Heart right ventricle (tissue), 16 donors: ENCODE data around the gene TOMM34. TPM values are rescaled to one million over a fixed set of nuclear protein-coding genes. Genes with fewer than 3 reads are reported as not detected.

Experiments
- ATAC-seq, 8 donors: fragments of 200-7000 bp; cut with Tn5 transposase; one replicate each; pipeline ENCODE4 v1.9.1; 2020; ENCODE audit warnings: mild to moderate bottlenecking in 8 of 8, moderate library complexity in 8 of 8, moderate number of reproducible peaks in 1 of 8
- DNase-seq, 2 donors: peaks; one replicate each; pipeline ENCODE4 v3.0.0-alpha.2; 2020
- H3K27ac ChIP-seq, 10 donors: fragments of 200-600 bp; sonication (generic) in 2 of 10; one replicate each; pipeline versions ENCODE4 v1.5.0 to v1.8.0; 2020 to 2022; ENCODE audit warnings: mild to moderate bottlenecking in 3 of 10
- H3K27me3 ChIP-seq, 7 donors: fragments of 200-600 bp; one replicate each; pipeline ENCODE4 v1.8.0; 2021 to 2022; ENCODE audit warnings: mild to moderate bottlenecking in 2 of 7
- H3K36me3 ChIP-seq, 9 donors: fragments of 200-600 bp; sonication (generic) in 1 of 9; one replicate each; pipeline versions ENCODE4 v1.5.0 to v1.8.0; 2020 to 2022; ENCODE audit warnings: mild to moderate bottlenecking in 2 of 9
- H3K4me1 ChIP-seq, 9 donors: fragments of 200-600 bp; sonication (generic) in 1 of 9; one replicate each; pipeline versions ENCODE4 v1.5.0 to v1.8.0; 2020 to 2022; ENCODE audit warnings: mild to moderate bottlenecking in 4 of 9
- H3K4me3 ChIP-seq, 10 donors: fragments of 200-600 bp; sonication (generic) in 2 of 10; one replicate each; pipeline versions ENCODE4 v1.5.0 to v1.8.0; 2020 to 2022; ENCODE audit warnings: mild to moderate bottlenecking in 7 of 10, moderate library complexity in 2 of 10
- H3K9me3 ChIP-seq, 11 donors: fragments of 200-600 bp in 10 of 11; sonication (generic) in 2 of 11; one replicate each; pipeline versions ENCODE4 v1.5.0 to v1.8.0; 2013 to 2022; ENCODE audit warnings: mild to moderate bottlenecking in 2 of 11, control low read depth in 1 of 11, moderate library complexity in 1 of 11
- WGBS, 2 donors: extraction: QIAGEN DNeasy Blood & Tissue Kit; methylation state at CpG; one replicate each; pipeline ENCODE4 v1.1.7; 2013; ENCODE audit warnings: inconsistent platforms in 1 of 2; 5-methylcytosine and 5-hydroxymethylcytosine counted together
- intact Hi-C, 10 donors: fragments of 100-400 bp; cut with DNase I; formaldehyde crosslinking; loops; one replicate each; pipeline versions ENCODE4 v1.11.1 to v1.14.2; 2022
- polyA plus RNA-seq, 2 donors: library from polyadenylated mRNA; stranded (reverse); fragments of 200-250 nt; gene quantifications; one replicate each; pipeline ENCODE4 v1.2.3, GENCODE V29; 2013
- total RNA-seq, 10 donors: library from RNA; stranded (reverse); fragmentation: NEBNext Ultra II Directional in 3 of 10; extraction: Animal tissue kit (Norgen Biotek cat#: 25700) in 3 of 10; gene quantifications; one replicate each; pipeline versions ENCODE4 v1.2.1 to v1.2.4, GENCODE V29; 2021 to 2023
- TF ChIP-seq, protein P1 (sequence below), 9 donors: fragments of 200-600 bp; sonication (generic) in 2 of 9; IDR thresholded peaks; one replicate each; pipeline versions ENCODE4 v1.5.0 to v1.8.0; 2021 to 2022; ENCODE audit warnings: antibody characterized with exemption in 9 of 9, mild to moderate bottlenecking in 5 of 9, moderate library complexity in 1 of 9
- donor health status: Arrhythmogenic right ventricular cardiomyopathy.
- donor health status: ischemic (EF 13 %, LVEDD 7.1; RV severe dilation, severe dysfunction).
- donor health status: healthy with polysubstance abuse.
- donor health status: DM: no; HTN: yes; CAD: no.
- donor health status: DM: no; HTN: no; CAD: no.
- donor health status: ischemic (EF 25% LVEDD 6.9; RV normal size, moderate dysfunction).
- donor health status: ischemic (EF 25% LVEDD 5.7; RV mildly dilated, moderate dysfunction).
- donor health status: healthy.
- donor health status: DM: yes; HTN: yes; CAD: no.
- donor health status: Ischemic cardiomyopathy.
- donor health status: ischemic (EF 35%, LVEDD 5.7; RV mildly dilated, moderate dysfunction).
- donor health status: nonischemic (EF 11% LVEDD 7.7; RV severe dilation, severe dysfunction).
- donor health status: DM: yes; HTN: yes; CAD: no.
- donor health status: PGD.
- donor health status: ischemic (EF 29% LVEDD 5.4; RV normal size, mild dysfunction).
- donor health status: nonischemic (EF 23%, LVEDD 6.1; RV moderate dilation, normal function).

TOMM34 gene
- total and polyA plus RNA-seq, 12 donors: 3.4 to 21.2 (median 10.3) TPM

DNA sequence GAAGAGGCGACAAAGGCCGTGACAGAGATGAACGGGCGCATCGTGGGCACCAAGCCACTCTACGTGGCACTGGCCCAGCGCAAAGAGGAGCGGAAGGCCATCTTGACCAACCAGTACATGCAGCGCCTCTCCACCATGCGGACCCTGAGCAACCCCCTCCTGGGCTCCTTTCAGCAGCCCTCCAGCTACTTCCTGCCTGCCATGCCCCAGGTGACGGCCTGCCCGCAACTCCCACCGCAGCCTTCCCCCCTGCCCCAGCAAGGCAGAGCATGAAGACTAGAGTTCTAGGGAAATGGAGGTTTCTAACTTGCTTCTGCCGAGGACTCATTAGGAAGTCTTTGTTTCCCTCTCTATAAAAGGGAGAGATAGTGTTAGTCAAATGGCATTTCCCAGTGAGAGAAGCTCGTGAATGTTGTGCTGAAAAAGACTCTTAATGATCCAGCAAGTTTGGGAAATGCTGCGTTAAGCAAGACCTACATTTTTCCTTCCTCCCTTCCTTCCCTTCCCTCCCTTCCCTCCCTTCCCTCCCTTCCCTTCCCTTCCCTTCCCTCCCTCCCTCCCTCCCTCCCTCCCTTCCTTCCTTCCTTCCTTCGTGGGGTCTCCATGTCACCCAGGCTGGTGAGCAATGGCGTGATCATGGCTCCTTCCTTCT is 29.6 kb downstream of the TOMM34 start:
- Histone ChIP-seq H3K27me3 (no peaks in the 10 kb centered on the region), H3K4me1 (no peaks in the 10 kb centered on the region), H3K4me3 (no peak overlapping the region), H3K9me3 (no peaks in the 10 kb centered on the region), H3K27ac (no peak overlapping the region), H3K36me3 (peaks cover 0 to 32% (median 0%) of the 10 kb centered on the region in 9 donors)
- ATAC-seq (no peak), DNase-seq (no peak)
- intact Hi-C loops: no loop called here
- 89 to 93% methylated on average over 17 to 18 of the region's 18 CpGs for WGBS, 2 donors
- TF ChIP-seq, protein P1, sequence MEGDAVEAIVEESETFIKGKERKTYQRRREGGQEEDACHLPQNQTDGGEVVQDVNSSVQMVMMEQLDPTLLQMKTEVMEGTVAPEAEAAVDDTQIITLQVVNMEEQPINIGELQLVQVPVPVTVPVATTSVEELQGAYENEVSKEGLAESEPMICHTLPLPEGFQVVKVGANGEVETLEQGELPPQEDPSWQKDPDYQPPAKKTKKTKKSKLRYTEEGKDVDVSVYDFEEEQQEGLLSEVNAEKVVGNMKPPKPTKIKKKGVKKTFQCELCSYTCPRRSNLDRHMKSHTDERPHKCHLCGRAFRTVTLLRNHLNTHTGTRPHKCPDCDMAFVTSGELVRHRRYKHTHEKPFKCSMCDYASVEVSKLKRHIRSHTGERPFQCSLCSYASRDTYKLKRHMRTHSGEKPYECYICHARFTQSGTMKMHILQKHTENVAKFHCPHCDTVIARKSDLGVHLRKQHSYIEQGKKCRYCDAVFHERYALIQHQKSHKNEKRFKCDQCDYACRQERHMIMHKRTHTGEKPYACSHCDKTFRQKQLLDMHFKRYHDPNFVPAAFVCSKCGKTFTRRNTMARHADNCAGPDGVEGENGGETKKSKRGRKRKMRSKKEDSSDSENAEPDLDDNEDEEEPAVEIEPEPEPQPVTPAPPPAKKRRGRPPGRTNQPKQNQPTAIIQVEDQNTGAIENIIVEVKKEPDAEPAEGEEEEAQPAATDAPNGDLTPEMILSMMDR (IDR thresholded peaks at IDR 0.05): no peak

- no peaks in the 10 kb centered on the region for H3K4me1 ChIP-seq
- TF ChIP-seq, protein P1 (IDR thresholded peaks at IDR 0.05): no peak
- intact Hi-C loops: no loop called here
- no peak overlapping the region for H3K4me3 ChIP-seq
- DNase-seq (no peak), ATAC-seq (no peak)
- H3K27ac ChIP-seq: no peak overlapping the region
- peaks cover 0 to 27% (median 0%) of the 10 kb centered on the region in 9 donors for H3K36me3 ChIP-seq
- H3K27me3 ChIP-seq: no peaks in the 10 kb centered on the region
- H3K9me3 ChIP-seq: no peaks in the 10 kb centered on the region
- WGBS, 2 donors: 80 to 87% methylated on average over 3 of the region's 3 CpGs
These were observed 31.6 kb downstream of the TOMM34 start for GRCh38 chr20:44928595-44928994.

- 53 to 64% methylated on average over 4 of the region's 4 CpGs for WGBS, 2 donors
- DNase-seq (no peak), ATAC-seq (no peak)
- intact Hi-C loops: no loop called here
- Histone ChIP-seq H3K36me3 (peaks cover 0 to 26% (median 0%) of the 10 kb centered on the region in 9 donors), H3K4me3 (no peak overlapping the region), H3K27ac (no peak overlapping the region), H3K4me1 (no peaks in the 10 kb centered on the region), H3K27me3 (no peaks in the 10 kb centered on the region), H3K9me3 (no peaks in the 10 kb centered on the region)
- TF ChIP-seq, protein P1 (IDR thresholded peaks at IDR 0.05): no peak
These were observed 35.7 kb downstream of the TOMM34 start for GRCh38 chr20:44924541-44924940.

- Histone ChIP-seq H3K4me3 (no peak overlapping the region), H3K27me3 (no peaks in the 10 kb centered on the region), H3K27ac (no peak overlapping the region), H3K36me3 (peaks cover 0 to 35% (median 0%) of the 10 kb centered on the region in 9 donors), H3K9me3 (no peaks in the 10 kb centered on the region), H3K4me1 (no peaks in the 10 kb centered on the region)
- TF ChIP-seq, protein P1 (IDR thresholded peaks at IDR 0.05): no peak
- intact Hi-C loops: no loop called here
- WGBS, 2 donors: 97 to 98% methylated on average over 14 of the region's 14 CpGs
- no peak for DNase-seq
- ATAC-seq: no peak
These were observed 38.8 kb downstream of the TOMM34 start for GRCh38 chr20:44921447-44921846.
